ENCODE data around the gene NSG1.

The NSG1 gene

DNA sequence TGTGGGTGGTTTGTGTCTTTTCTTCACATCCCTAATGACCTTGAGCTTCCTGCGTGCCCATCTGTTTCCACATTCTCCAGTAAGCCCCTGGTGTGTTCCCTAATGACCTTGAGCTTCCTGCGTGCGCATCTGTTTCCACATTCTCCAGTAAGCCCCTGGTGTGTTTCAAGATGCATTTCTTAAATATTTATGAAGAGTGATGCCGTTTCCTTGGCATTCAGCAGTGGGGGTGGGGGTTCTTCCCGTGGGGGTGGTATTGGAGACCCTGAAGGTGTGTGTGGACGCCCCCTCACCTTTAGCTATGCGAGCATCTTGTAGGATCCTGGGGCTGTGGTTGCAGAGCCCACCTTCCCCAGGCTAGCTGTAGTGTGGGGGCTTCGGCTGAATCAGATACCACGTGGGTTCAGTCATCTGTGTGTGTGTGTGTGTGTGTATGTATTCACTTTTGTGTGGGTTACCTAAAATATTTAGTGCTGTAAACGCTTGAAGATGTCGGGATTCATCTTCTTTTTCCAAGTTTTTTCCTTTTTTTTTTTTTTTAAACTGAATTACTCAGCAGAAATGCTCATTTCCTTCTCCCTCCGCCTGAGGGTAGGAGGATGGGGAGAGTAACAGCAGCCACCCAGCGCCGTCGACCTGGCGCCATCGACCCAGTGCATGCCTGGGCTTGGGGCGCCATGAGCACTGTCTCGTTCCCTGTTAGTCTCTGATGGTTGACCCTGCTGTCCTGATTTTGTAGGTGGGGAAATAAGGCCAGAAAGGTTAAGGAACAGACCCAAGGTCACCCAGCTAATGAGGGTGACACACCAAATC, 9.9 kb downstream of the NSG1 start:
- no peak for DNase-seq (ENCODE audit: low read depth)

DNA sequence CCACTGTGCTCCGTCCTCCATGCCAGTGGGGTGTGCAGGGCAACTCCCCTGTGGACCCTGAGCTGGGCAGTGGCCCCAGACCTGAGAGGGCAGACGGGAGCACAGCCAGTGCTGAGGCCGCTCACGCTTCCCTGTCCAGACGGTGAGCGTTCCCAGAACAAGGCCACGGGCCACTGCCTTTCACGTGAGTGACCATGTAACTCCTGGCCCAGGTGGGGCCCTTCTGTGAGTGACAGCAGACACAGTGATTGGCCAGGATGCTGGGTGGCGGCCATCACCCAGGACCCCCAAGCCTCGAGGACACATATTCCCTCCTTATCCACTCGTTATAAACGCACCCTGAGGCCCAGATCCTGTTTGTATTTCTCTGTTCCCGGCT, 10.5 kb downstream of the NSG1 start:
- DNase-seq (ENCODE audit: low read depth), result no peak

DNA sequence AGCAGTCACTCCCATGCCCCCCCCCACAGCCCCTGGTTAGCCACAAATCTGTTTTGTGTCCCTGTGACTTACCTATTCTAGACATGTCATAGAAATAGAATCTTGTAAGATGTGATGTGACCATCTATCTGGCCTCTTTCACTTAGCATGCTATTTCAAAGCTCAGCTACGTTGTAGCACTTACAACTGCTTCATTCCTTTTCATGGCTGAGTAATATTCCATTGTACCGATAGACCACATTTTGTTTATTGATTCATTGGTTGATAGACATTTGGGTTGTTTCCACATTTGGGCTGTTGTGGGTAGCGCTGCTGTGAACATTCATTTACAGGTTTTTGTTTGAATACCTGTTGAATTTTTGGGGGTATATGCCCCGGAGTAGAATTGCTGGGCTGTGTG, 11.5 kb downstream of the NSG1 start:
- no peak for DNase-seq (ENCODE audit: low read depth)

DNA sequence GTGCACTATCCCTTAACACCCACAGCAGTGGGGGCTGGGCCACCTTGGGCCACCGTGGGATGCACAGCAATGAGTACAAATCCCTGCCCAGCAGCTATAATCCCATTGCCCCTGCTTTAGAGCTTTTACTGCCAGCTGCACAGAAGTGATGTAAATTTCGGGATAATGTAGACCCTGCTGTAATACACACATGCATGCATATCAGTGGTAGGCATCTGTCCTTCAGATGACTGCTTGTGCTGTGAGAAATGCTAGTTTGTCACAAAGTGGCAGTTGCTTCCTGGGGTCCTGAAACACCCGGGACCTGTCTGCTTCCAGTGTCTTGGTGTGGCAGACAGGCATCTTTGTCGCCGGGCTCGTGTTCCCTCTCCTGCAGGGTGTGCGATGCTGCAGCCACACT, 14.1 kb downstream of the NSG1 start:
- DNase-seq (ENCODE audit: low read depth), result no peak

DNA sequence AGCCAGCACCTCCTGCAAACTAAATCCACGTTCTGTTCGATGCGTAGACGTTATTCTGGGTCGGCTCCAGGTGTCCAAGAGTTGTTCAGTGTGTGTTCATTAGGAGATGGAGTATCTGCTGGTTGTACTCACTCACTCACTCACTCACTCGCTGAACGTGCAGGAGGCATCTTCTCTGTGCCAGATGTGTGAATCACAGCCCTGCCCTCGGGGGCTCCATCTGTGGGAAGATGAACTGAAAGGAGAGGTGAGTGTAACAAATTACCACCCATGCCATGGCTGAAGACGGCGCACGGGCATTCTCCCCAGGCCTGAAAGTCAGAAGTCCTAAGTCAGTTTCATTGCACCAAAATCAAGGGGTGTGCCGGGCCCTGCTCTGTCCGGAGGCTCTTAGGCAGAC, 16.1 kb downstream of the NSG1 start:
- no peak for DNase-seq (ENCODE audit: low read depth)

DNA sequence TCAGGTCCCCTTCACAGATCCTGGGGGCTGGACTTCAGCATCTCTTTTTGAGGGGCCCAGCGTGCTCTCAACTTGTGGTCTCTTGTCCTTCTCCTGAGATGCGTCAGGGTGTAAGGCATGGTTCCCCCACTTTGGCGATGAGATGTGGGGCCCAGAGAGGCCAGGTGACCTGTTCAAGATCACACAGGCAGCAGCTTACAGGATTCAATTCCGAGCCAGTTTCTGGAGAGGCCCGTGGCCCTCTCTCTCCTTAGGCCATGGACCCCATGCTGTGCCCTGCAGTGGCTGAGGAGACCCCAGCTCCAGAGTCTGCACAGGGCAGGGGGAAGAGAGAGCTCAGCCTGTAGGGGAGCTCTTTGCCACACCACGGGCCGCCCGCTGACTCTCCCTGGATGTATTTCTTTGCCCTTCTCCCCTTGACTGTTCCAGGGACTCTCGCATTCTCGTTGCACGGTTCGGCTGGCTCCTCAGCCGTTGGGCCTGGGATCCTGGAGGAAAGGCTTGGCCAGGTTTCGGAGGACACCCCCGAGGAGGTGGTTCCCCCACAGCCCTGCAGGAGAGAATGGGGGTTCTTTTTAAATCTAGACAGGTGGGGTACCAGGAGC, 18.6 kb downstream of the NSG1 start:
- DNase-seq (ENCODE audit: low read depth), result no peak

DNA sequence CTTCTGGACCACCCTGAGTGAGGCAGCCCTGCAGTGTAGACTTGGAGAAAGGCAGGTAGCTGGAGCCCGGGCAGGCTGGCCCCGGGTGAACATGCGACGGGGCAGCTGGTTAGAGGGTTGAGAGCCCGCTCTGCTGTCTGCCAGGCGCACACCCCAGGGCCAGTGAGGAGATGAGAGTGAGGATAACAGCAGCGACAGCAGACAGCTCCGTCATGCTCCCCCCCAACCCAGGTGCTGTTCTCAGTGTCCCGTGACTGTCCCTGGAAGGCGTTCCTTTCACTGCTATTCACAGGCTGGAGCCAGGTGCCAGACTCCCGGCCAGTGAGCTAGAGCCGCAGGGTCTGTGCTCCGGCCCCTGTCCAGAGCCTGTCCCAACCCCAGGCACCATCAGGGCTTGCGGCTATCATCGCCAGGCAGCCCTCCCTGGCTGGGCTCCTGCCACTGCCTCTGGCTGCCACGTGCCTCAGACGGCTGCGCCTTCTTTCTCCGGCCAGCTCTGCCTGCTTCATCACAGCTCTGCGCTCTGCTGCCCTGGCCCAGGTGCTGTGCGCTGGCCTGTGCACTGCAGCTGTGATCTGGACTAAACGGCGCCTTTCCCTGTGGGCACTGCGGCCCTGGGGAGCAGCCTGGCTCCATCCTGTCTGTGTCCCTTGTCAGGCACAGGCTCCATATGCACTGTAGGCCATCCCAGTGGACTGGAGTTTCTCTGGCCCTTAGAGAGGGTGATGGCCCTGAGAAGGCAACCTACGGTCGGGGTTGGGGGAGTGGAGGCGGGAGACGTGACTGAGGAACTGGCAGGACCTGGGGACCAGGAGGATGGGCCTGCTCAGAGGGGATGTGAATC, 19.8 kb downstream of the NSG1 start:
- DNase-seq (ENCODE audit: low read depth), result no peak

DNA sequence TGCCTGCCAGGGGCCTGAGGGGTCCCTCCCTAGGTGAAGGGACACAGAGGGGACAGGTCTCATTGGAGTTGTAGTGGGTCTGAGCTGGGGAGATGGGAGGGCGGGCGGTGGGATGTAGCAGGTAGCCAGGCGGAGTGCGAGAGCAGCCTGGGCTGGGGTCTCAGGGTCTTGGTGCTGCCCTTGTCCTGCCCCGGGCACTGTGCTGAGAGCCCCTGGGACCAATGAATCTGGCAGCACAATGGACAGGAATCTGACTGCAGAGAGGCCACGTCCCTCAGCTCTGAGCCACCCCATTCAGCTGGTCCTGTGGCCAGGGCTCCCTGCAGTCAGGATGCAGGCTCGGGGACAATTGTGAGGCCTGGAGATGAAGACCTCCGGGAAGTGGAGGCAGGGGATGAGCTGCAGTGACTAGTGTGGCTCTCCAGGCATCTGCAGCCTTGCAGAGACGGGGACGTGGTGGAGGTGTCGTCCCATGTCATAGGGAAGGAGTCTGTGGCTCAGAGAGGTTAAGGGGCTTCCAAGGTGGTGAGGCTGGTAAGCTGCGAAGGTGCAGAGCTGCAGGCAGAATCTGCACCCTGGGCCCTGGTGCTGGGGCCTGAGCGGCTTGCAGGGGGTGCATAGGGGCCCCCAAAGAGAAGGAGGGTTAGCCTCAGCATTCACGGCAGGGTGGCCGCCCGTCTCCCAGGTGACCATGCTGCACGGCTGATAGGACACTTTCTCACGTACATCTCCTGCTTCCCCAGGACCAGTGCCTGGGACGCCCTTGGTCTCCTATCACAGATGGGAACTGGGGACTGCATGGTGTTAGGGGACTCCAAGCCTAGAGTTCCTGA, 20.6 kb downstream of the NSG1 start:
- DNase-seq (ENCODE audit: low read depth), result no peak

DNA sequence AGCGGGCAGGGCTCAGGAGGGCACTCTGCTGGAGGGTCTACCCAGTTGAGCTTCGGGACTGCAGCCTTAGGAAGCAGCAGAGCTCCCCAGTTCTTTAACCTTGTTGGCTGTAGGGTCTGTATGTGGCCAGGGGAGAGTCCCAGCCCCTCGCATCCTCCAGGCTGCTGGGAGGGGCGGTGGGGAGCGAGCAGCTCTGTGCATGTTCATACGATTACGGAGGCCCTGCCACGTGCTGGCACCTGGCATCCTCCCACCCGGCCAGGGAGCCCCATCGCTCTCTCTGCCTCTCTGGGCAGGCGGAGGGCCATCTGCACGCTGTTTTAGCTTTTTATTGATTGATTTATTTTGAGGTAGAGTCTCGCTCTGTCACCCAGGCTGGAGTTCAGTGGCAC, 21.2 kb downstream of the NSG1 start:
- no peak for DNase-seq (ENCODE audit: low read depth)

DNA sequence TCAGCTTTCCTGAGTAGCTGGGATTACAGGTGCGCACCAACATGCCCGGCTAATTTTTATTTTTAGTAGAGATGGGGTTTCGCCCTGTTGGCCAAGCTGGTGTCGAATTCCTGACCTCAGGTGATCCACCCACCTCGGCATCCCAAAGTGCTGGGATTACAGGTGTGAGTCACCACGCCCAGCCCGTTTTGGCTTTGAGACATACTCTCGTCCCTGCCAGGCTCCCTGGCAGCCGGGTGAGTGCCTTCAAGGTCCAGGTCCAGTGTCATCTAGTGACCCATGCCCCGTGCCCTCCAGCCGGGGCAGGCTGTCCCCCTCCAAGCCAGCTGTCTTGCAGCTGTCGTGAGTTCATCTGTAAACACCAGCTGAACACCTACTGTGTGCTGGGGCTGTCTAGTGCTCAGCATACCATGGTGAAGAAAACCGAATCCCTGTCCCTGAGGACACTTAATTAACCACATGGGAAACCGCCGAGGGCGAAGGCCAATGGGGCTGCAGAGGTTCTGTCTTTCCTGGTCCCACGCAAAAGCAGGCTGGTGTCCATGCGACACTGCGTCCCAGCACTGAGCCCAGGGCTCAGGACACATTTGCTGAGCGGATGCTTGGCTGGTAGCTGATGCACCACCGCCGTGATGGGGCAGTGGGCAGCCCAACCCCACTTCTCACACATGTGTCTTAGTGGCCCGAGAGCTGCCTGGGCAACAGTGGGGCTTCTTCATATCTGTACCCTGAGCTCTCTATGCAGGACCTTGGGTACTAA, 21.9 kb downstream of the NSG1 start:
- no peak for DNase-seq (ENCODE audit: low read depth)

DNA sequence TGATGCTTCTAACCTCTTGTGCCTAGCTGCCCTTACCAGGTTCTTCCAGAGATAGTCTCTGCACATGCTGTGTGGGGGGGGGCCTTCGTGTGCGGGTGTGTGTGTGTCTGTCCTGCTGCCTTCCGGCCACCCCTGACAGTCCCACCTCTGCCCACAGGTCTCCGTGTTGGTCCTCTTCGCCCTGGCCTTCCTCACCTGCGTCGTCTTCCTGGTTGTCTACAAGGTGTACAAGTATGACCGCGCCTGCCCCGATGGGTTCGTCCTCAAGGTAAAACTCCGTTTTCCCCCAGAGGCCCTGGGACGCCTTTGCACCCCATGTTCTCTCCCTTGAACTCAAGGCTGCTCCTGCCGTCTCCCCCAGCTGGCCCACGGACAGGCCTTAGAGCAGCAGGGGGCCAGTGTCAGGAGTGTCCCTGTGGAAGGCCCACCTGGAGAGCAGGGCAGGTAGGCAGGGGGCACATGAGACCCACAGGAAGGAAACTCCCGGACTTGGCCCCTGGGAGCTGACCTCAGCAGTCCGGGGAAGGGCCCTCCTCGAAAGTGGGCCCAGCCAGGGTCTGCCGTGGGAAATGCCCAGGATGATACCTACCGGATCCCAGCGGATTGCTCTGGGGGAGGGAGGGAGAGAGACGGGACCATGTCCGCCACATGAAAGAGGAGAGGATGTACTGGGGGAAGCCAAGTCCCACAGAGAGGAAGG, 22.7 kb downstream of the NSG1 start:
- no peak for DNase-seq (ENCODE audit: low read depth)

DNA sequence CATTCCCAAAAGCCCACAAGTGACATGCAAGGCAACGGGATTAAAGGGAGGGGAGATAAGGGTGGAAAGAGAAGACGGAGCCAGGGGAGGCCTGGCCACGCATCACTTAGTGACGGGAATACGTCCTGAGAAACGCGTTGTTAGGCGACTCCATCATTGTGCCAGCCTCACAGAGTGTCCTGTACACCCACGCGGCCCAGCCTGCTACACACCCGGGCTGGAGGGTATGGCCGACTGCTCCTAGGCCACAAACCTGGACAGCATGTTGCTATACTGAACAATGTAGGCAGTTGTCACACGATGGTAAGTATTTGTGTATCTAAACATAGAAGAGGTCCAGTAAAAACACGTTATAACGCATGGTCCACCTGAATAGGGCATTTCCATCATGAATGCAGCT, 23.4 kb downstream of the NSG1 start:
- no peak for DNase-seq (ENCODE audit: low read depth)

DNA sequence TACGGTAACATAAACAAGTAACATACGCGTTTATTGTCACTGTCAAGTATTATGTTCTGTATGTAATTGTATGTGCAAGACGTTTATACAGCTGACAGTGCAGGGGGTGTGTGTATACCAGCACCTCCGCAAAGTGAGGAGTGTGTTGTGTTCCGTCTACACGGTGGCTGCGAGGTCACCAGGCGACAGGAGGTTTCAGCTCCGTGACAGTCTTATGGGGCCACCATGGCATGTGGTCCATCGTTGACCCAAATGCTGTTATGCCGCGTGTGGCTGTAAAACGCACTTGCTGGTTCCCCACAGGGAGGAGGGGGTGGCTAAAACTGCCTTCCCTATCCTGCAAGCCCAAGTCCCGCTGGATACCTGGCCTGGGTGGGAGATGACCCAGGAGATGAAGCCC, 25.0 kb downstream of the NSG1 start:
- DNase-seq (ENCODE audit: low read depth), result no peak

DNA sequence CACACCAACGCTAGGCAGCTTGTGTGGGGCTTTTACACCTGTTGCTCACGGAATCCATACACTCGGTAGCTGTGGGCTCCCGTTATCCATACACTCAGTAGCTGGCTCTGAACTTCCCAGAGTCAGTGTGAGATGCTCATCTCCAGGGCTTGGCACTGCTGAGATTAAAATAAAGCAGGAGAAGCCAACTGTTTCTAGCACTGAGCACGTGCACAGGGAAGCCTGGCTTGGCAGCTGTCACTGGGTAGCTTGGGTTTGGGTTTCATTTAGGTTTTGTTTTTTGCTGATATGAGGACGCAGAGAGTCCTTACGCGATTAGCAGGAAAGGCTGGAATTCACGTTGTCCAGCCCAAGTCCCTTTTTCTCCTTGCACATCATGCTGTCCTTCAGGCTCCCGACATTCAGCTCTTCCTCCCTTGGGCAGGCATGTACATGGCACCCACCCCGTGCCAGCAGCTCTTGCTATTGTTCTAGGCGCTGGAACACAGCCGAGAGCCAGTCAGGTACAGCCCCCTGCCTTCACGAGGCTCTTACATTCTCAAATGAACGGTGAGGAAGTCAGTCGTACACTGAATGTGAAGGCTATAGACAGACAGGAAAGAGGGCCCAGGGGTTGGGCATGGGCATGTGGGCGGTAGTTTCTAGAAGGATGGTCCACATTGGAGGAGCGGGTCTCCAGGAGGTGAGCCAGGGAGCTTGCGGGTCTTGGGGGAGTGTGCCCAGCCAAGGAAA, 25.9 kb downstream of the NSG1 start:
- no peak for DNase-seq (ENCODE audit: low read depth)

DNA sequence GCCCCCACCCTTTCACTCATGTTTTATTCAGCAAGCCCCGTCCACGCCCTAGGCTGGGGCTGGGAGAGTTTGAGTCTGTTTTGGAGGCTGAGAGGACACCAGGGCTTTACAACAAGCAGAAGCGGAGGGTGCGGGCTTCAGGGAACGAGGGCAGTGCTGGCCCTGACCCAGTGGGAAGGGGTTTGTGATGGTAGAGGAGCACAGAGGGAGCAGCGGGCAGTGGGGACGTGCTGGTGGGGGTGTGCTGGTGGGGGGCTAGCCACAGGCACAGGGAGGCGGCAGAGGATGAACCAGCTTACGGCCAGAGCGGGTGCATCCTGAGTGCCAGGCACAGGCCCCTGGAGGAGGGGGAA, 26.4 kb downstream of the NSG1 start:
- DNase-seq (ENCODE audit: low read depth), result no peak

DNA sequence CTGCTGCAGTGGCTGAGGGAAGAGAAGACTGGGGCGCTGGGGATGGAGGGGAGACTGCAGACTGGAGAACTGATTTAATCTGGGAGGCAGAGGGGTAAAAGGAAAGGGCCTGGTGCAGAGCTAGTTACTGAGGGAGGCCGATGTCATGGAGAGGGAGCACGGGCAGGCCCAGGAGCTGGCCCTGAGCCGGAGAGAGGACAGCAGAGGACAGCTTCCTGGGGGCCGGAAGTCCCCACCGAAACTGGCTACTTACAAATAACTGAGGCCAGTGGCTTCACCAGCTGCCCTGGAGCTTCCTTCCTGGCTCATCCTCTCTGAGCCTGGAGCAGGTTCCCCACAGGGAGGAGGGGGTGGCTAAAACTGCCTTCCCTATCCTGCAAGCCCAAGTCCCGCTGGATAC, 26.9 kb downstream of the NSG1 start:
- no peak for DNase-seq (ENCODE audit: low read depth)

DNA sequence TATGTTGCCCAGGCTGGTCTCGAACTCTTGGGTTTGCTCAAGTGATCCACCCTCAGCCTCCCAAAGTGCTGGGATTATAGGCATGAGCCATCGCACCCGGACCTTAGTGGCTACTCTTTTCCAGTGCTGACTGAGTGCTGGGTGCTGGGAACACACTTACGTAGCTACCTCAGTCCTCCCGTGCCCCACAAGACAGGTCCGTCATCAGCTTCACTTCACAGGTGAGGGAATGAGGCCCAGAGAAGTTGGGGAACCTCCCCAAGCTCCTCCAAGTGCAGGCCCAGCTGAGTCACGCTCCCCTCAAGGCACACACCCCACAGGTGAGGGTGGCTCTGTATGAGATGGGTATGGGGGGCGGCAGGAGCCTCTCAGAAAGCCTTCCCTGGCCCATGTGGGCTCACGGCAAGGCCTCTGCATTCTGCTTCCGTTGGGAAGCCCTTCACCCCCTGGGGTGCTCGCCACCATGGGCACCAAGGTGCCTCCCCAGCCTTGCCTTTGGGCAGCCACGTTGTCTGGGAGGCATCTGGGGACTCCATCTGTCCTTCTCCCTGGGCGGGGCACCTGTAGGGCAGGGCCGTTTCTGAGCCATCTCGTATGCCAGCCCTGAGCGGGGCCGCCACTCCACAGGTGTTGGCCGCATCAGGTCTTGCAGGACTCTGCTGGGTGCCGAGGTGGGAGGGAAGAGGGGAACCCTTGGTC, 28.4 kb downstream of the NSG1 start:
- no peak for DNase-seq (ENCODE audit: low read depth)

DNA sequence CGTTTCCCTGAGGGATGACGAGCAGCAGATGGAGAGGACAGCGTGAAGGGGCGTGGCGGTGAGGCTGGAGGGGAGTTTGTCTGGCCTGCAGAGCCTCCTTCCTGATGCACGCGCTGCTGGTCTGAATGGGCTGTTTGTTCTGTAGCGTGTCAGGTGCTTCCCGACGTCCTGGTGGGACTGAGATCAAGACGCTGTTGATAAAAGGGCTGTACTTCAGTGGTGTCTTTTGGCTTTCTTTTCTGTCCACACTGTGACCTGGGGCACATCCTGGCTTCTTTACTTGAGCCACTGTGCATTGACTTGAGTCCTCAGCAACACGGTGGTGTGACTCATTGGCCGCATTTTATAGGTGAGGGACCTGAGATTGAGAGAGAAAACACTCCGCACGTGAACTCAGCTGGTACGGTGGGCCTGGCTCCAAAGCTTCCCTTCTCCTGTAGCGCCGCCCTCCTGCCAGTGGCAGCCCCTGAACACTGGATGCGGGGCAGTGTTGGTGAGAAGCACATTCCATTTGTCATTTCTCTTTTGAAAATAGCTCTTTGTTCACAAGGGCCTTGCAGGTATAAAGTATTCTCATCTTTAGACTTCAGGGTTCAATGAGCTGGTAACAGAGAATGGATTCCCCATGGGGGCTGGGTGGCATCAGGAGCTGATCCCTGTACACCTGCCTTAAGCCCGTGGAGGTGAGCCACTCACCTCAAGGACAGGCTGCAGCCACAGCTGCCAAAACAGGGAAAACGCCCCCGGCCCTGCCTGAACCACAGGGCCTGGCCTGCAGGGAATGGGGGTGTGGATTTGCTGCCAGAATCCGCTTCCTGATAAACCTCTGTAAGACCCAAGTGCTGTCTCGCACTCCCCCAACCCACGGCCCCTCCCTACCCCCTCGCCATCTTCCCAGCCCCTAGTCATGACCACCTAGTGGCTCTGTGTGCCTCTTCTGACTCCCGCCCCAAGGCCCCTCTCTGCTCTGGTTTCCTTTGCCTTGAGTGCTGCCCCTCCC, 29.2 kb downstream of the NSG1 start:
- no peak for DNase-seq (ENCODE audit: low read depth)
